HepG2 (cell line): ENCODE results near the gene BATF3. TPM values are rescaled to one million over a fixed set of nuclear protein-coding genes. Genes with fewer than 3 reads are reported as not detected.
"Not testable (repeated sequence)": the region's sequence is repeated elsewhere in the genome, so short reads cannot be mapped to it uniquely, and the experiment has no call there.

Source experiments
- FOXK1 ChIP-seq: sonication (generic); formaldehyde crosslinking; IDR thresholded peaks from 2 replicates; pipeline ENCODE4 v1.4.0; 2020; ENCODE audit warnings: low read depth, missing genetic modification reagents, borderline replicate concordance
- FOXP4 ChIP-seq: sonication (generic); formaldehyde crosslinking; IDR thresholded peaks from 2 replicates; pipeline ENCODE4 v1.4.0; 2020; ENCODE audit warnings: missing genetic modification reagents
- GATAD2A ChIP-seq: IDR thresholded peaks from 2 replicates; pipeline ENCODE4 v1.6.1; 2016
- HDAC1 ChIP-seq: sonication (generic); formaldehyde crosslinking; IDR thresholded peaks from 2 replicates; pipeline ENCODE4 v1.5.1; 2020; ENCODE audit warnings: mild to moderate bottlenecking, missing genetic modification reagents
- HOXA3 ChIP-seq: sonication (generic); formaldehyde crosslinking; IDR thresholded peaks from 2 replicates; pipeline ENCODE4 v1.5.0; 2020; ENCODE audit warnings: missing genetic modification reagents
- LCORL ChIP-seq, 2 experiments: fragments of 450-650 bp in 1 of 2; sonication (generic) in 1 of 2; formaldehyde crosslinking in 1 of 2; IDR thresholded peaks; 2 replicates each; pipeline versions ENCODE4 v1.5.0 to v1.6.1; 2017 to 2020; ENCODE audit warnings: antibody characterized with exemption in 1 of 2, missing genetic modification reagents in 1 of 2
- MEIS1 ChIP-seq: sonication (generic); formaldehyde crosslinking; IDR thresholded peaks from 2 replicates; pipeline ENCODE4 v1.9.0; 2021; ENCODE audit warnings: mild to moderate bottlenecking, missing genetic modification reagents, moderate library complexity, borderline replicate concordance
- SALL1 ChIP-seq: sonication (generic); formaldehyde crosslinking; IDR thresholded peaks from 2 replicates; pipeline ENCODE4 v1.8.0; 2022; ENCODE audit warnings: mild to moderate bottlenecking, missing genetic modification reagents
- SOX13 ChIP-seq, 3 experiments: fragments of 450-650 bp in 1 of 3; sonication (generic) in 1 of 3; formaldehyde crosslinking in 1 of 3; IDR thresholded peaks in 2 of 3; conservative IDR thresholded peaks in 1 of 3; 2 replicates each; pipeline versions ENCODE4 v1.5.0 to v1.6.1; 2016 to 2020; ENCODE audit warnings: antibody characterized with exemption in 1 of 3, mild to moderate bottlenecking in 1 of 3, missing compliant biosample characterization in 1 of 3, missing genetic modification reagents in 1 of 3, moderate library complexity in 1 of 3
- TFDP1 ChIP-seq: IDR thresholded peaks from 2 replicates; pipeline ENCODE4 v1.6.1; 2016; ENCODE audit warnings: missing compliant biosample characterization, missing genetic modification reagents, borderline replicate concordance
- ZHX1 ChIP-seq: sonication (generic); formaldehyde crosslinking; IDR thresholded peaks from 2 replicates; pipeline ENCODE4 v1.8.1; 2022; ENCODE audit warnings: low read depth, mild to moderate bottlenecking, missing genetic modification reagents
- ZNF292 ChIP-seq: sonication (generic); formaldehyde crosslinking; IDR thresholded peaks from 2 replicates; pipeline ENCODE4 v1.8.1; 2022; ENCODE audit warnings: mild to moderate bottlenecking, low read depth, missing genetic modification reagents, borderline replicate concordance
- ZNF501 ChIP-seq: sonication (generic); formaldehyde crosslinking; IDR thresholded peaks from 2 replicates; pipeline ENCODE4 v1.5.1; 2020; ENCODE audit warnings: mild to moderate bottlenecking, moderate library complexity, missing genetic modification reagents
- ZNF772 ChIP-seq: sonication (generic); formaldehyde crosslinking; IDR thresholded peaks from 2 replicates; pipeline ENCODE4 v1.5.0; 2020; ENCODE audit warnings: mild to moderate bottlenecking, missing genetic modification reagents
- polyA plus RNA-seq, 8 experiments: library from polyadenylated mRNA; depleted of rRNA in 3 of 8; stranded (reverse) in 7 of 8; unstranded in 1 of 8; fragments of >200 nt; fragmentation: Illumina TruSeq in 4 of 8; extraction: Trizol in 4 of 8; gene quantifications; 2 replicates each; pipeline versions ENCODE4 v1.2.1 to v1.2.3, GENCODE V29; 2011 to 2016; ENCODE audit warnings: low read depth in 4 of 8, missing spikeins in 1 of 8, mixed read lengths in 1 of 8; ENCODE audit not compliant: insufficient read depth in 1 of 8
- total RNA-seq, 5 experiments: library from RNA; depleted of rRNA; stranded (reverse); fragments of >200 nt; fragmentation: Illumina TruSeq; extraction: Trizol; gene quantifications; 2 replicates each; pipeline ENCODE4 v1.2.3, GENCODE V29; 2016; ENCODE audit warnings: low read depth in 1 of 5
- TF ChIP-seq, protein P1 (sequence below): IDR thresholded peaks from 2 replicates; pipeline ENCODE4 v1.4.0; 2020; ENCODE audit warnings: mild to moderate bottlenecking, missing genetic modification reagents
- TF ChIP-seq, protein P2 (sequence below): sonication (generic); formaldehyde crosslinking; IDR thresholded peaks from 2 replicates; pipeline ENCODE4 v1.5.1; 2020; ENCODE audit warnings: mild to moderate bottlenecking, moderate library complexity, missing genetic modification reagents

BATF3 gene
- total and polyA plus RNA-seq, 2 of the 13 experiments (the other 11 are each of a cell fraction or from before 2014, with no cell fraction given), result 0.13 TPM; not detected in 1

DNA sequence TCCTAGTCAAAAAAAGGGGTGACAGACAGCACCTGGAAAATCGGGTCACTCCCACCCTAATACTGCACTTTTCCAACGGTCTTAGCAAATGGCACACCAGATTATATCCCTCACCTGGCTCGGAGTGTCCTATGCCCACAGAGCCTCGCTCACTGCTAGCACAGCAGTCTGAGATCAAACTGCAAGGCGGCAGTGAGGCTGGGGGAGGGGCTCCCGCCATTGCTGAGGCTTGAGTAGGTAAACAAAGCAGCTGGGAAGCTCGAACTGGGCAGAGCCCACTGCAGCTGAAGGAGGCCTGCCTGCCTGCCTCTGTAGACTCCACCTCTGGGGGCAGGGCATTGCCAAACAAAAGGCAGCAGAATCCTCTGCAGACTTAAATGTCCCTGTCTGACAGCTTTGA lies 41.4 kb downstream of the BATF3 start (continued):
- TF ChIP-seq ZNF292 (CRISPR knock-in tag) (peak; percentile 87; the same call in 1 of the 2 replicates), FOXP4 (0 out of 2 replicates have a peak, but pooled peaks have one; percentile 20), LCORL (CRISPR knock-in tag; IDR thresholded peaks at IDR 0.05) (peak; percentile 34; the same call in 1 of the 2 replicates), SOX13 (CRISPR knock-in tag; conservative IDR thresholded peaks at IDR 0.05 in 1 of 2, IDR thresholded peaks at IDR 0.05 in 1 of 2) (peak in 1 of 2 experiments; percentile 17; a peak in 1 of 4 replicates), MEIS1 (CRISPR knock-in tag) (0 out of 2 replicates have a peak, but pooled peaks have one; percentile 36), HDAC1 (CRISPR knock-in tag) (0 out of 2 replicates have a peak, but pooled peaks have one; percentile 44), FOXK1 (CRISPR knock-in tag) (peak; percentile 24; the same call in 1 of the 2 replicates), SALL1 (CRISPR knock-in tag) (peak; percentile 48), ZNF772 (CRISPR knock-in tag) (0 out of 2 replicates have a peak, but pooled peaks have one; percentile 34), HOXA3 (peak; percentile 40; the same call in 1 of the 2 replicates), ZHX1 (CRISPR knock-in tag) (0 out of 2 replicates have a peak, but pooled peaks have one; percentile 43), TFDP1 (peak; percentile 65; the same call in 1 of the 2 replicates), GATAD2A (peak; percentile 47; the same call in 1 of the 2 replicates), ZNF501 (CRISPR knock-in tag) (peak; percentile 51; the same call in 1 of the 2 replicates)
- TF ChIP-seq, protein P1, sequence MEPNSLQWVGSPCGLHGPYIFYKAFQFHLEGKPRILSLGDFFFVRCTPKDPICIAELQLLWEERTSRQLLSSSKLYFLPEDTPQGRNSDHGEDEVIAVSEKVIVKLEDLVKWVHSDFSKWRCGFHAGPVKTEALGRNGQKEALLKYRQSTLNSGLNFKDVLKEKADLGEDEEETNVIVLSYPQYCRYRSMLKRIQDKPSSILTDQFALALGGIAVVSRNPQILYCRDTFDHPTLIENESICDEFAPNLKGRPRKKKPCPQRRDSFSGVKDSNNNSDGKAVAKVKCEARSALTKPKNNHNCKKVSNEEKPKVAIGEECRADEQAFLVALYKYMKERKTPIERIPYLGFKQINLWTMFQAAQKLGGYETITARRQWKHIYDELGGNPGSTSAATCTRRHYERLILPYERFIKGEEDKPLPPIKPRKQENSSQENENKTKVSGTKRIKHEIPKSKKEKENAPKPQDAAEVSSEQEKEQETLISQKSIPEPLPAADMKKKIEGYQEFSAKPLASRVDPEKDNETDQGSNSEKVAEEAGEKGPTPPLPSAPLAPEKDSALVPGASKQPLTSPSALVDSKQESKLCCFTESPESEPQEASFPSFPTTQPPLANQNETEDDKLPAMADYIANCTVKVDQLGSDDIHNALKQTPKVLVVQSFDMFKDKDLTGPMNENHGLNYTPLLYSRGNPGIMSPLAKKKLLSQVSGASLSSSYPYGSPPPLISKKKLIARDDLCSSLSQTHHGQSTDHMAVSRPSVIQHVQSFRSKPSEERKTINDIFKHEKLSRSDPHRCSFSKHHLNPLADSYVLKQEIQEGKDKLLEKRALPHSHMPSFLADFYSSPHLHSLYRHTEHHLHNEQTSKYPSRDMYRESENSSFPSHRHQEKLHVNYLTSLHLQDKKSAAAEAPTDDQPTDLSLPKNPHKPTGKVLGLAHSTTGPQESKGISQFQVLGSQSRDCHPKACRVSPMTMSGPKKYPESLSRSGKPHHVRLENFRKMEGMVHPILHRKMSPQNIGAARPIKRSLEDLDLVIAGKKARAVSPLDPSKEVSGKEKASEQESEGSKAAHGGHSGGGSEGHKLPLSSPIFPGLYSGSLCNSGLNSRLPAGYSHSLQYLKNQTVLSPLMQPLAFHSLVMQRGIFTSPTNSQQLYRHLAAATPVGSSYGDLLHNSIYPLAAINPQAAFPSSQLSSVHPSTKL (CRISPR knock-in tag), result peak; percentile 61; the same call in 1 of the 2 replicates
- not testable (repeated sequence) for TF ChIP-seq LCORL, SOX13 (IDR thresholded peaks at IDR 0.05)
- TF ChIP-seq, protein P2, sequence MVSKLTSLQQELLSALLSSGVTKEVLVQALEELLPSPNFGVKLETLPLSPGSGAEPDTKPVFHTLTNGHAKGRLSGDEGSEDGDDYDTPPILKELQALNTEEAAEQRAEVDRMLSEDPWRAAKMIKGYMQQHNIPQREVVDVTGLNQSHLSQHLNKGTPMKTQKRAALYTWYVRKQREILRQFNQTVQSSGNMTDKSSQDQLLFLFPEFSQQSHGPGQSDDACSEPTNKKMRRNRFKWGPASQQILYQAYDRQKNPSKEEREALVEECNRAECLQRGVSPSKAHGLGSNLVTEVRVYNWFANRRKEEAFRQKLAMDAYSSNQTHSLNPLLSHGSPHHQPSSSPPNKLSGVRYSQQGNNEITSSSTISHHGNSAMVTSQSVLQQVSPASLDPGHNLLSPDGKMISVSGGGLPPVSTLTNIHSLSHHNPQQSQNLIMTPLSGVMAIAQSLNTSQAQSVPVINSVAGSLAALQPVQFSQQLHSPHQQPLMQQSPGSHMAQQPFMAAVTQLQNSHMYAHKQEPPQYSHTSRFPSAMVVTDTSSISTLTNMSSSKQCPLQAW (CRISPR knock-in tag), result peak; percentile 20; the same call in 1 of the 2 replicates
- TF ChIP-seq, all 625 proteins: peak for 29; not testable (repeated sequence) for 596
